ENCODE results near the gene CYP27A1.

GRCh38 chr2:218746960-218747359 lies 35.0 kb upstream of the CYP27A1 start:
- TF ChIP-seq POLR2A (IDR thresholded peaks at IDR 0.05; ENCODE audit: low read length) (no peak), GATA1 (IDR thresholded peaks at IDR 0.05; ENCODE audit: low read depth, low read length) (no peak)

Data from erythroblast (primary cell).